Right lobe of liver (tissue), 6 donors: Measurements from ENCODE around the gene SLC16A10. TPM values are rescaled to one million over a fixed set of nuclear protein-coding genes. Genes with fewer than 3 reads are reported as not detected.
"Not testable (repeated sequence)": the region's sequence is repeated elsewhere in the genome, so short reads cannot be mapped to it uniquely, and the experiment has no call there.

ENCODE experiments used
- ATAC-seq, 4 donors: fragments of 200-7000 bp; cut with Tn5 transposase; one replicate each; pipeline ENCODE4 v1.9.1; 2020; ENCODE audit warnings: mild to moderate bottlenecking in 4 of 4, moderate library complexity in 4 of 4
- DNase-seq, 3 donors: peaks; one replicate each; pipeline ENCODE4 v3.0.0-alpha.2; 2020
- H3K27ac ChIP-seq, 3 donors: fragments of 200-600 bp; one replicate each; pipeline ENCODE4 v1.8.0; 2022
- H3K27me3 ChIP-seq, 2 donors: fragments of 200-600 bp; one replicate each; pipeline ENCODE4 v1.8.0; 2022
- H3K36me3 ChIP-seq, 4 donors: fragments of 200-600 bp; sonication (generic) in 1 of 4; one replicate each; pipeline versions ENCODE4 v1.5.1 to v1.8.0; 2017 to 2022; ENCODE audit warnings: control low read depth in 1 of 4
- H3K4me1 ChIP-seq, 4 donors: fragments of 200-600 bp; sonication (generic) in 1 of 4; one replicate each; pipeline versions ENCODE4 v1.5.1 to v1.8.0; 2017 to 2022; ENCODE audit warnings: control low read depth in 1 of 4
- H3K4me3 ChIP-seq, 3 donors: fragments of 200-600 bp; one replicate each; pipeline ENCODE4 v1.8.0; 2022
- H3K9me3 ChIP-seq, 4 donors: fragments of 200-600 bp; sonication (generic) in 1 of 4; one replicate each; pipeline versions ENCODE4 v1.5.1 to v1.8.0; 2017 to 2022; ENCODE audit warnings: control low read depth in 1 of 4
- POLR2A ChIP-seq: fragments of 450-650 bp; IDR thresholded peaks from one replicate; pipeline ENCODE4 v1.6.1; 2017; ENCODE audit warnings: antibody characterized with exemption, mild to moderate bottlenecking
- WGBS: methylation state at CpG from one replicate; pipeline ENCODE4 v1.1.6; 2018; ENCODE audit warnings: low coverage, low lambda C conversion rate; ENCODE audit not compliant: insufficient coverage; ENCODE audit errors: missing lambda C conversion rate; 5-methylcytosine and 5-hydroxymethylcytosine counted together
- intact Hi-C, 2 donors: fragments of 100-400 bp; cut with DNase I; formaldehyde crosslinking; loops; one replicate each; pipeline versions ENCODE4 v1.11.2 to v1.14.1; 2022
- total RNA-seq, 6 experiments: library from RNA; depleted of rRNA in 2 of 6; stranded (reverse); fragments of >200 nt in 2 of 6; fragmentation: NEBNext Ultra II Directional in 3 of 6; extraction: Animal tissue kit (Norgen Biotek cat#: 25700) in 3 of 6; gene quantifications; one replicate each; pipeline versions ENCODE4 v1.1.0 to v1.2.4, GENCODE V29; 2016 to 2023
- TF ChIP-seq, protein P1 (sequence below), 4 donors: fragments of 200-600 bp in 3 of 4; fragments of 450-650 bp in 1 of 4; IDR thresholded peaks; one replicate each; pipeline versions ENCODE4 v1.5.1 to v1.8.0; 2016 to 2022; ENCODE audit warnings: antibody characterized with exemption in 4 of 4, mild to moderate bottlenecking in 2 of 4
- donor health status: DM: no; HTN: yes; CAD: no.
- donor health status: DM: no; HTN: no; CAD: no.
- donor health status: DM: no; HTN: no; CAD: no.
- donor health status: DM: no; HTN: yes; CAD: no.
- donor health status: DM: no; HTN: yes; CAD: no.

SLC16A10 gene
- total RNA-seq, 6 experiments from 2014 or later, result 2.9 to 15.8 (median 6.6) TPM

- Histone ChIP-seq H3K27me3 (no peaks in the 10 kb centered on the region), H3K36me3 (no peaks in the 10 kb centered on the region), H3K9me3 (no peaks in the 10 kb centered on the region), H3K4me3 (no peak overlapping the region), H3K4me1 (no peaks in the 10 kb centered on the region), H3K27ac (no peak overlapping the region)
- TF ChIP-seq, protein P1, sequence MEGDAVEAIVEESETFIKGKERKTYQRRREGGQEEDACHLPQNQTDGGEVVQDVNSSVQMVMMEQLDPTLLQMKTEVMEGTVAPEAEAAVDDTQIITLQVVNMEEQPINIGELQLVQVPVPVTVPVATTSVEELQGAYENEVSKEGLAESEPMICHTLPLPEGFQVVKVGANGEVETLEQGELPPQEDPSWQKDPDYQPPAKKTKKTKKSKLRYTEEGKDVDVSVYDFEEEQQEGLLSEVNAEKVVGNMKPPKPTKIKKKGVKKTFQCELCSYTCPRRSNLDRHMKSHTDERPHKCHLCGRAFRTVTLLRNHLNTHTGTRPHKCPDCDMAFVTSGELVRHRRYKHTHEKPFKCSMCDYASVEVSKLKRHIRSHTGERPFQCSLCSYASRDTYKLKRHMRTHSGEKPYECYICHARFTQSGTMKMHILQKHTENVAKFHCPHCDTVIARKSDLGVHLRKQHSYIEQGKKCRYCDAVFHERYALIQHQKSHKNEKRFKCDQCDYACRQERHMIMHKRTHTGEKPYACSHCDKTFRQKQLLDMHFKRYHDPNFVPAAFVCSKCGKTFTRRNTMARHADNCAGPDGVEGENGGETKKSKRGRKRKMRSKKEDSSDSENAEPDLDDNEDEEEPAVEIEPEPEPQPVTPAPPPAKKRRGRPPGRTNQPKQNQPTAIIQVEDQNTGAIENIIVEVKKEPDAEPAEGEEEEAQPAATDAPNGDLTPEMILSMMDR (IDR thresholded peaks at IDR 0.05), result no peak
- TF ChIP-seq POLR2A, result no peak
- WGBS, result 70% methylated on average over 2 of the region's 2 CpGs
- ATAC-seq (peak in 3 of 4 donors; percentile 31 to 52 (median 48)), DNase-seq (no peak)
- intact Hi-C loops, result loop anchor here in 1 of 2 donors (10.0 kb wide), 1 partner anchor 164 kb away; no protein-coding TSS in a partner anchor
Observed at GRCh38 chr6:111050261-111051023, 36.9 kb upstream of the SLC16A10 start.

- TF ChIP-seq POLR2A, result no peak
- TF ChIP-seq, protein P1 (IDR thresholded peaks at IDR 0.05), result no peak
- H3K9me3 ChIP-seq, result no peaks in the 10 kb centered on the region
- no peak overlapping the region for H3K27ac ChIP-seq
- no peaks in the 10 kb centered on the region for H3K36me3 ChIP-seq
- intact Hi-C loops, result loop anchor here in 1 of 2 donors (10.0 kb wide), 1 partner anchor 163 kb away; no protein-coding TSS in a partner anchor
- no peak overlapping the region for H3K4me3 ChIP-seq
- WGBS, result 78% methylated on average over 3 of the region's 3 CpGs
- DNase-seq (no peak), ATAC-seq (no peak)
- no peaks in the 10 kb centered on the region for H3K4me1 ChIP-seq
- H3K27me3 ChIP-seq, result no peaks in the 10 kb centered on the region
Observed at GRCh38 chr6:111052171-111052570, 35.1 kb upstream of the SLC16A10 start.

- H3K4me3 ChIP-seq, result no peak overlapping the region
- H3K36me3 ChIP-seq, result no peaks in the 10 kb centered on the region
- ATAC-seq (peak; percentile 97 to 99 (median 98)), DNase-seq (peak in 1 of 3 donors; percentile 54)
- intact Hi-C loops, result loop anchor here (5.0 to 10.0 kb wide), 2 partner anchors 150 to 158 kb away; no protein-coding TSS in a partner anchor
- TF ChIP-seq POLR2A, result no peak
- TF ChIP-seq, protein P1 (IDR thresholded peaks at IDR 0.05), result peak; percentile 70 to 88 (median 76)
- WGBS, result 22% methylated on average over 11 of the region's 12 CpGs
- no peaks in the 10 kb centered on the region for H3K4me1 ChIP-seq
- H3K27me3 ChIP-seq, result no peaks in the 10 kb centered on the region
- no peaks in the 10 kb centered on the region for H3K9me3 ChIP-seq
- no peak overlapping the region for H3K27ac ChIP-seq
Observed at GRCh38 chr6:111057074-111057752, 30.1 kb upstream of the SLC16A10 start.

GRCh38 chr6:111061508-111061907 is 25.8 kb upstream of the SLC16A10 start:
- WGBS, result 86% methylated on average over 4 of the region's 5 CpGs
- no peak for TF ChIP-seq POLR2A
- TF ChIP-seq, protein P1 (IDR thresholded peaks at IDR 0.05), result no peak
- Histone ChIP-seq H3K9me3 (no peaks in the 10 kb centered on the region), H3K4me3 (no peak overlapping the region), H3K27ac (no peak overlapping the region), H3K27me3 (no peaks in the 10 kb centered on the region), H3K36me3 (no peaks in the 10 kb centered on the region), H3K4me1 (no peaks in the 10 kb centered on the region)
- no peak for ATAC-seq
- intact Hi-C loops, result no loop called here
- DNase-seq, result no peak

GRCh38 chr6:111061985-111062384 is 25.3 kb upstream of the SLC16A10 start:
- intact Hi-C loops, ATAC-seq, H3K36me3 ChIP-seq, H3K4me1 ChIP-seq, H3K27ac ChIP-seq, H3K27me3 ChIP-seq, H3K9me3 ChIP-seq, DNase-seq, H3K4me3 ChIP-seq: not testable (repeated sequence)
- WGBS, result 100% methylated on average over 3 of the region's 5 CpGs

- H3K27ac ChIP-seq, H3K4me3 ChIP-seq, H3K4me1 ChIP-seq, H3K36me3 ChIP-seq, DNase-seq, H3K9me3 ChIP-seq, ATAC-seq, H3K27me3 ChIP-seq, intact Hi-C loops: not testable (repeated sequence)
- 89% methylated on average over 5 of the region's 5 CpGs for WGBS
Observed at GRCh38 chr6:111062860-111063259, 24.4 kb upstream of the SLC16A10 start.
